H1 (cell line): ENCODE measurements around the gene PPOX. TPM values are rescaled to one million over a fixed set of nuclear protein-coding genes. Genes with fewer than 3 reads are reported as not detected.

Experiments
- CTCF ChIA-PET: fragments of 300-600 bp; sonication (Branson Sonifier 250); formaldehyde crosslinking; loops from one replicate; lab custom pipeline; 2021; ENCODE audit not compliant: partially characterized antibody; lab: Charles Lee
- POLR2A ChIA-PET: fragments of 300-600 bp; sonication (Branson Sonifier 250); formaldehyde crosslinking; loops from one replicate; lab custom pipeline; 2021; ENCODE audit warnings: inconsistent platforms; ENCODE audit not compliant: partially characterized antibody; lab: Charles Lee
- DNase-seq, 2 experiments: peaks; one replicate each; pipeline versions ENCODE4 v3.0.0 to v3.0.0-alpha.2; 2010 to 2022; ENCODE audit warnings: low spot score in 2 of 2, low read depth in 1 of 2, mixed read lengths in 1 of 2
- FAIRE-seq: peaks from 2 replicates; lab custom pipeline; 2011; peaks lifted over from hg19 to GRCh38; lab: Jason Lieb, UNC
- H2AFZ ChIP-seq: 2 replicates; pipeline ENCODE4 v1.8.1; 2012; ENCODE audit warnings: low read length, inconsistent platforms
- H2AK5ac ChIP-seq: 2 replicates; pipeline ENCODE4 v1.6.1; 2013; ENCODE audit warnings: low read depth, low read length
- H2BK120ac ChIP-seq: replicated peaks from 2 replicates; pipeline ENCODE3; 2013; ENCODE audit warnings: low read depth, low read length, inconsistent platforms
- H2BK12ac ChIP-seq: 2 replicates; pipeline ENCODE4 v1.6.1; 2013; ENCODE audit warnings: low read depth, low read length
- H2BK15ac ChIP-seq: 2 replicates; pipeline ENCODE4 v1.6.1; 2013; ENCODE audit warnings: low read length
- H2BK20ac ChIP-seq: 2 replicates; pipeline ENCODE4 v1.6.1; 2013; ENCODE audit warnings: low read length
- H2BK5ac ChIP-seq: 2 replicates; pipeline ENCODE4 v1.6.1; 2013; ENCODE audit warnings: low read depth, low read length
- H3K14ac ChIP-seq: 2 replicates; pipeline ENCODE4 v1.6.1; 2013; ENCODE audit warnings: inconsistent platforms; ENCODE audit not compliant: insufficient read length
- H3K18ac ChIP-seq: 2 replicates; pipeline ENCODE4 v1.6.1; 2013; ENCODE audit warnings: low read length; ENCODE audit errors: extremely low read depth
- H3K23ac ChIP-seq: 2 replicates; pipeline ENCODE4 v1.6.1; 2013; ENCODE audit warnings: inconsistent platforms; ENCODE audit not compliant: insufficient read length
- H3K23me2 ChIP-seq: 2 replicates; pipeline ENCODE4 v1.6.1; 2013; ENCODE audit warnings: low read depth, low read length
- H3K27ac ChIP-seq: 2 replicates; pipeline ENCODE4 v1.6.1; 2011; ENCODE audit warnings: low read depth, low read length, inconsistent platforms
- H3K27me3 ChIP-seq, 4 experiments: replicated peaks in 1 of 4; 1 replicate in 1 of 4; 2 replicates in 3 of 4; pipeline versions ENCODE4 v1.6.1 to v1.8.1; 2011 to 2013; ENCODE audit warnings: low read length in 3 of 4, mild to moderate bottlenecking in 3 of 4, inconsistent platforms in 2 of 4, mixed read lengths in 2 of 4, moderate library complexity in 1 of 4; ENCODE audit not compliant: control insufficient read depth in 3 of 4, insufficient read depth in 3 of 4; ENCODE audit errors: extremely low read depth in 1 of 4
- H3K36me3 ChIP-seq, 4 experiments: 2 replicates each; pipeline versions ENCODE4 v1.6.1 to v1.8.1; 2011 to 2013; ENCODE audit warnings: mild to moderate bottlenecking in 4 of 4, low read length in 3 of 4, moderate library complexity in 2 of 4, control low read depth in 1 of 4, inconsistent platforms in 1 of 4; ENCODE audit not compliant: insufficient read depth in 4 of 4, control insufficient read depth in 2 of 4
- H3K4ac ChIP-seq: replicated peaks from 2 replicates; pipeline ENCODE3; 2013; ENCODE audit warnings: low read length, low read depth, mixed read lengths, inconsistent platforms; ENCODE audit not compliant: insufficient read length
- H3K4me1 ChIP-seq, 4 experiments: replicated peaks in 1 of 4; 1 replicate in 1 of 4; 2 replicates in 3 of 4; pipeline versions ENCODE4 v1.6.1 to v1.8.1; 2011 to 2013; ENCODE audit warnings: low read length in 3 of 4, inconsistent platforms in 2 of 4, mixed read lengths in 1 of 4; ENCODE audit not compliant: insufficient read depth in 4 of 4, control insufficient read depth in 3 of 4
- H3K4me2 ChIP-seq, 2 experiments: 2 replicates each; pipeline versions ENCODE4 v1.6.1 to v1.8.1; 2011 to 2013; ENCODE audit warnings: low read depth in 2 of 2, low read length in 2 of 2, control low read depth in 1 of 2, inconsistent platforms in 1 of 2, mild to moderate bottlenecking in 1 of 2; ENCODE audit not compliant: insufficient read depth in 1 of 2
- H3K4me3 ChIP-seq, 4 experiments: fragments of 200-600, 300-600 bp in 1 of 4; sonication (generic), shearing (Covaris generic), sonication (Bioruptor Twin) in 1 of 4; 2 replicates each; pipeline versions ENCODE4 v1.5.1 to v1.8.1; 2011 to 2016; ENCODE audit warnings: low read length in 4 of 4, low read depth in 3 of 4, control low read depth in 2 of 4, inconsistent platforms in 2 of 4, mild to moderate bottlenecking in 2 of 4, mixed read lengths in 1 of 4, moderate library complexity in 1 of 4; ENCODE audit not compliant: insufficient read depth in 2 of 4; ENCODE audit errors: extremely low read depth in 1 of 4
- H3K56ac ChIP-seq: replicated peaks from 2 replicates; pipeline ENCODE3; 2013; ENCODE audit warnings: low read depth, mild to moderate bottlenecking, mixed read lengths, low read length, inconsistent platforms; ENCODE audit not compliant: insufficient read length
- H3K79me1 ChIP-seq: 2 replicates; pipeline ENCODE4 v1.6.1; 2013; ENCODE audit warnings: low read depth, low read length, control low read depth
- H3K79me2 ChIP-seq, 2 experiments: 2 replicates each; pipeline versions ENCODE4 v1.6.1 to v1.8.1; 2012 to 2013; ENCODE audit warnings: low read length in 2 of 2, mild to moderate bottlenecking in 2 of 2, inconsistent platforms in 1 of 2; ENCODE audit not compliant: insufficient read depth in 2 of 2, control insufficient read depth in 1 of 2
- H3K9ac ChIP-seq, 4 experiments: replicated peaks in 1 of 4; 1 replicate in 1 of 4; 2 replicates in 3 of 4; pipeline versions ENCODE4 v1.6.1 to v1.8.1; 2011 to 2013; ENCODE audit warnings: low read depth in 3 of 4, low read length in 3 of 4, control low read depth in 2 of 4, mild to moderate bottlenecking in 2 of 4, moderate library complexity in 2 of 4, inconsistent platforms in 1 of 4; ENCODE audit errors: extremely low read depth in 1 of 4
- H3K9me3 ChIP-seq, 2 experiments: 2 replicates each; pipeline versions ENCODE4 v1.6.1 to v1.8.1; 2012 to 2013; ENCODE audit warnings: mild to moderate bottlenecking in 2 of 2, moderate library complexity in 2 of 2, control low read depth in 1 of 2, inconsistent platforms in 1 of 2, low read depth in 1 of 2, low read length in 1 of 2, mixed read lengths in 1 of 2; ENCODE audit not compliant: insufficient read depth in 2 of 2
- H4K20me1 ChIP-seq, 2 experiments: replicated peaks in 1 of 2; 2 replicates each; pipeline versions ENCODE3 to v1.8.1; 2011 to 2013; ENCODE audit warnings: inconsistent platforms in 2 of 2, low read length in 2 of 2, mild to moderate bottlenecking in 1 of 2; ENCODE audit not compliant: insufficient read depth in 2 of 2, control insufficient read depth in 1 of 2
- H4K5ac ChIP-seq: 2 replicates; pipeline ENCODE4 v1.6.1; 2013; ENCODE audit warnings: low read length, low read depth, mixed read lengths, inconsistent platforms; ENCODE audit not compliant: insufficient read length
- H4K8ac ChIP-seq: 2 replicates; pipeline ENCODE4 v1.8.0; 2013; ENCODE audit warnings: mild to moderate bottlenecking, moderate library complexity, low read length, inconsistent platforms; ENCODE audit not compliant: insufficient read depth; ENCODE audit errors: extremely low read depth
- H4K91ac ChIP-seq: replicated peaks from 2 replicates; pipeline ENCODE3; 2013; ENCODE audit warnings: low read length, mixed read lengths, inconsistent platforms; ENCODE audit not compliant: insufficient read length
- CBX8 ChIP-seq: fragments of 300-800, 300-1000 bp; sonication (generic); IDR thresholded peaks from 2 replicates; pipeline ENCODE4 v1.7.1; 2016; ENCODE audit warnings: low read depth, low read length, borderline replicate concordance
- PHF8 ChIP-seq: fragments of 200-600 bp; sonication (generic); conservative IDR thresholded peaks from 2 replicates; pipeline ENCODE4 v1.7.1; 2012; ENCODE audit warnings: low read depth, mild to moderate bottlenecking, inconsistent platforms, low read length, moderate library complexity
- SIRT6 ChIP-seq: IDR thresholded peaks from one replicate; pipeline ENCODE4 v1.7.1; 2012; ENCODE audit warnings: low read length, inconsistent platforms
- TBP ChIP-seq: IDR thresholded peaks from 2 replicates; pipeline ENCODE4 v1.6.1; 2011; ENCODE audit warnings: low read depth, low read length, improper control_type of control experiment
- WGBS, 2 experiments: shearing (Covaris generic) in 1 of 2; methylation state at CpG; one replicate each; pipeline versions ENCODE4 v1.1.6 to v1.1.7; 2013 to 2015; ENCODE audit warnings: low lambda C conversion rate in 2 of 2, mixed read lengths in 2 of 2, inconsistent platforms in 1 of 2, low coverage in 1 of 2, missing lambda C conversion rate in 1 of 2; ENCODE audit not compliant: insufficient replicate concordance in 2 of 2, insufficient coverage in 1 of 2, insufficient read length in 1 of 2; ENCODE audit errors: extremely low coverage in 1 of 2, missing lambda C conversion rate in 1 of 2; 5-methylcytosine and 5-hydroxymethylcytosine counted together
- polyA plus RNA-seq, 7 experiments: library from polyadenylated mRNA; depleted of rRNA in 3 of 7; stranded (reverse) in 5 of 7; unstranded in 2 of 7; fragments of >200 nt in 5 of 7; fragments of 200-250 nt in 2 of 7; gene quantifications; 1 replicate in 5 of 7; 2 replicates in 1 of 7; 4 replicates in 1 of 7; pipeline versions ENCODE4 v1.2.1 to v1.2.3, GENCODE V29; 2011 to 2013; ENCODE audit warnings: missing spikeins in 2 of 7, mixed read lengths in 2 of 7
- total RNA-seq: library from RNA; stranded (reverse); fragmentation: NEBNext Ultra II Directional; extraction: Animal tissue kit (Norgen Biotek cat#: 25700); gene quantifications from 2 replicates; pipeline ENCODE4 v1.2.1, GENCODE V29; 2021

The PPOX gene
- total and polyA plus RNA-seq, 2 of the 8 experiments (the other 6 are each of a cell fraction or from before 2014, with no cell fraction given) = 39.4 to 40.4 TPM

GRCh38 chr1:161207173-161207572 lies 40.9 kb downstream of the PPOX start:
- Histone ChIP-seq H3K4me2 (no peak overlapping the region), H2BK120ac (no peak overlapping the region), H3K9me3 (no peaks in the 10 kb centered on the region), H3K23me2 (peaks cover 3% of the 10 kb centered on the region), H4K20me1 (peaks cover 1 to 8% of the 10 kb centered on the region in 2 experiments), H2AK5ac (no peak overlapping the region), H4K91ac (no peak overlapping the region), H3K27me3 (no peaks in the 10 kb centered on the region), H3K4ac (no peak overlapping the region), H4K8ac (no peak overlapping the region), H3K4me1 (peaks cover 0 to 4% (median 1%) of the 10 kb centered on the region in 4 experiments; a peak in 4 of 7 replicates), H3K14ac (no peak overlapping the region), H3K79me1 (peaks cover 2% of the 10 kb centered on the region; the same call in 1 of the 2 replicates), H2BK5ac (no peak overlapping the region), H4K5ac (no peak overlapping the region), H2BK15ac (no peak overlapping the region), H2BK12ac (no peak overlapping the region), H3K18ac (no peak overlapping the region), H3K23ac (no peak overlapping the region), H3K56ac (no peak overlapping the region), H3K36me3 (peaks cover 27 to 66% (median 44%) of the 10 kb centered on the region in 4 experiments), H3K4me3 (no peak overlapping the region), H3K79me2 (peaks cover 0 to 9% of the 10 kb centered on the region in 2 experiments; a peak in 2 of 4 replicates), H3K27ac (no peak overlapping the region)
- CTCF ChIA-PET = interaction anchor here (1.3 to 17.6 kb wide), 5 partner anchors 10 to 175 kb away, joined by 3 to 427 read pairs (median 13); partner anchors contain the start of genes APOA2, FCER1G and TOMM40L
- no peak for FAIRE-seq
- POLR2A ChIA-PET = interaction anchor here (1.4 kb wide), 1 partner anchor 9 kb away, joined by 3 read pairs; no protein-coding TSS in a partner anchor
- TF ChIP-seq TBP (no peak), PHF8 (no peak), CBX8 (no peak), SIRT6 (no peak)
- TF ChIP-seq, all 59 proteins: peak for 0
- H2BK20ac ChIP-seq = no peak overlapping the region
- DNase-seq = no peak
- 82% methylated on average over 8 of the region's 8 CpGs; no CpG with 5 or more reads in 1 of the 2 experiments for WGBS, 2 experiments
- no peak overlapping the region for H2AFZ ChIP-seq
- H3K9ac ChIP-seq = no peak overlapping the region
